HAP-1 (cell line): ENCODE data around the gene OR8U1.
"Not testable (repeated sequence)": the region's sequence is repeated elsewhere in the genome, so short reads cannot be mapped to it uniquely, and the experiment has no call there.

Source experiments
- DNase-seq, 2 experiments: peaks; one replicate each; pipeline ENCODE4 v3.0.0-alpha.2; 2016 to 2020; ENCODE audit warnings: low spot score in 2 of 2
- H3K27me3 ChIP-seq: fragments of 250-450 bp; sonication (Bioruptor Pico); 2 replicates; pipeline ENCODE4 v1.5.1; 2020; ENCODE audit warnings: low read depth, mild to moderate bottlenecking, moderate library complexity
- H3K36me3 ChIP-seq: fragments of 250-450 bp; sonication (Bioruptor Pico); replicated peaks from 2 replicates; pipeline ENCODE4 v1.5.1; 2020; ENCODE audit warnings: mild to moderate bottlenecking
- H3K4me1 ChIP-seq: fragments of 250-450 bp; sonication (Bioruptor Pico); 2 replicates; pipeline ENCODE4 v1.5.1; 2020; ENCODE audit warnings: mild to moderate bottlenecking
- H3K4me3 ChIP-seq: fragments of 250-450 bp; sonication (Bioruptor Pico); 2 replicates; pipeline ENCODE4 v1.5.1; 2020; ENCODE audit warnings: mild to moderate bottlenecking, moderate library complexity
- H3K9me3 ChIP-seq: fragments of 250-450 bp; sonication (Bioruptor Pico); 2 replicates; pipeline ENCODE4 v1.5.1; 2020; ENCODE audit warnings: mild to moderate bottlenecking, moderate library complexity
- in situ Hi-C: fragments of 300-500 bp; cut with MboI; formaldehyde crosslinking; loops from 3 replicates; pipeline ENCODE4 v1.14.3; 2020; ENCODE audit warnings: low sequenced_read_pairs, inconsistent platforms, mixed read lengths

Gene OR8U1

GRCh38 chr11:56375324-56375723 is at the start of gene OR8U1:
OR8U1 (plus strand) TSS chr11:56375624; CDS start chr11:56375624, 0 bp downstream.
- in situ Hi-C loops = no loop called here
- DNase-seq = no peak

GRCh38 chr11:56331861-56332491 is 43.4 kb upstream of the OR8U1 start:
- Histone ChIP-seq H3K27me3 (no peaks in the 10 kb centered on the region), H3K4me1 (no peaks in the 10 kb centered on the region), H3K9me3 (no peaks in the 10 kb centered on the region), H3K4me3 (no peak overlapping the region), H3K36me3 (no peaks in the 10 kb centered on the region)
- in situ Hi-C loops = no loop called here
- DNase-seq = no peak

More at GRCh38 chr11:56375324-56375723, at the start of gene OR8U1:
- Histone ChIP-seq H3K27me3 (no peaks in the 10 kb centered on the region), H3K4me1 (no peaks in the 10 kb centered on the region), H3K36me3 (no peaks in the 10 kb centered on the region), H3K9me3 (no peaks in the 10 kb centered on the region), H3K4me3 (no peak within 1 kb of the TSS)

GRCh38 chr11:56333156-56333555 is 42.3 kb upstream of the OR8U1 start:
- no peaks in the 10 kb centered on the region for H3K4me1 ChIP-seq
- no peak overlapping the region for H3K4me3 ChIP-seq
- no peaks in the 10 kb centered on the region for H3K9me3 ChIP-seq
- in situ Hi-C loops = no loop called here
- DNase-seq = no peak
- H3K36me3 ChIP-seq = no peaks in the 10 kb centered on the region
- no peaks in the 10 kb centered on the region for H3K27me3 ChIP-seq

GRCh38 chr11:56340289-56340688 is 35.1 kb upstream of the OR8U1 start:
- DNase-seq = no peak
- in situ Hi-C loops = no loop called here

GRCh38 chr11:56345739-56346138 is 29.7 kb upstream of the OR8U1 start, which contains the start of gene OR8K1:
OR8K1 (plus strand) TSS chr11:56346039; CDS start chr11:56346039, 0 bp downstream.
- H3K9me3 ChIP-seq = no peaks in the 10 kb centered on the region
- DNase-seq = no peak
- H3K27me3 ChIP-seq = no peaks in the 10 kb centered on the region
- in situ Hi-C loops = no loop called here
- no peak within 1 kb of the TSS for H3K4me3 ChIP-seq
- H3K36me3 ChIP-seq = no peaks in the 10 kb centered on the region
- H3K4me1 ChIP-seq = no peaks in the 10 kb centered on the region

More at GRCh38 chr11:56340289-56340688, 35.1 kb upstream of the OR8U1 start:
- no peaks in the 10 kb centered on the region for H3K36me3 ChIP-seq
- H3K4me1 ChIP-seq = no peaks in the 10 kb centered on the region
- no peak overlapping the region for H3K4me3 ChIP-seq
- no peaks in the 10 kb centered on the region for H3K9me3 ChIP-seq
- no peaks in the 10 kb centered on the region for H3K27me3 ChIP-seq

- no peak within 1 kb of the TSS for H3K4me3 ChIP-seq
- H3K27me3 ChIP-seq = no peaks in the 10 kb centered on the region
- in situ Hi-C loops = no loop called here
- H3K36me3 ChIP-seq = no peaks in the 10 kb centered on the region
- H3K9me3 ChIP-seq = no peaks in the 10 kb centered on the region
- no peaks in the 10 kb centered on the region for H3K4me1 ChIP-seq
- DNase-seq = no peak
These were observed 21.4 kb upstream of the OR8U1 start, which contains the start of gene OR8J1 for GRCh38 chr11:56353991-56354390. OR8J1 (plus strand) TSS chr11:56354291; CDS start chr11:56360247, 5,956 bp downstream.

- in situ Hi-C loops = no loop called here
- no peaks in the 10 kb centered on the region for H3K27me3 ChIP-seq
- no peak for DNase-seq
These were observed 4.7 kb downstream of the OR8U1 start for GRCh38 chr11:56380120-56380519.

GRCh38 chr11:56394381-56394780 is 19.0 kb downstream of the OR8U1 start:
- H3K9me3 ChIP-seq = no peaks in the 10 kb centered on the region
- DNase-seq = no peak
- no peaks in the 10 kb centered on the region for H3K36me3 ChIP-seq
- in situ Hi-C loops = no loop called here
- no peaks in the 10 kb centered on the region for H3K27me3 ChIP-seq
- no peak overlapping the region for H3K4me3 ChIP-seq
- no peaks in the 10 kb centered on the region for H3K4me1 ChIP-seq

More at GRCh38 chr11:56380120-56380519, 4.7 kb downstream of the OR8U1 start:
- H3K4me3 ChIP-seq = no peak overlapping the region
- no peaks in the 10 kb centered on the region for H3K36me3 ChIP-seq
- H3K4me1 ChIP-seq = no peaks in the 10 kb centered on the region
- no peaks in the 10 kb centered on the region for H3K9me3 ChIP-seq

GRCh38 chr11:56396047-56396446 is 20.6 kb downstream of the OR8U1 start:
- no peak for DNase-seq
- in situ Hi-C loops = no loop called here
- no peaks in the 10 kb centered on the region for H3K27me3 ChIP-seq

GRCh38 chr11:56401858-56402461 is 26.5 kb downstream of the OR8U1 start:
- in situ Hi-C loops = not testable (repeated sequence)

More at GRCh38 chr11:56396047-56396446, 20.6 kb downstream of the OR8U1 start:
- Histone ChIP-seq H3K4me1 (no peaks in the 10 kb centered on the region), H3K9me3 (0 out of 2 replicates have a peak, but pooled peaks cover 2% of the 10 kb centered on the region), H3K4me3 (no peak overlapping the region), H3K36me3 (no peaks in the 10 kb centered on the region)

GRCh38 chr11:56404393-56404792 is 29.0 kb downstream of the OR8U1 start:
- 0 out of 2 replicates have a peak, but pooled peaks cover 2% of the 10 kb centered on the region for H3K9me3 ChIP-seq
- no peaks in the 10 kb centered on the region for H3K4me1 ChIP-seq
- no peak overlapping the region for H3K4me3 ChIP-seq
- in situ Hi-C loops = no loop called here
- DNase-seq = no peak
- H3K36me3 ChIP-seq = no peaks in the 10 kb centered on the region
- H3K27me3 ChIP-seq = no peaks in the 10 kb centered on the region

More at GRCh38 chr11:56401858-56402461, 26.5 kb downstream of the OR8U1 start:
- H3K9me3 ChIP-seq, H3K36me3 ChIP-seq, H3K4me1 ChIP-seq, H3K27me3 ChIP-seq, DNase-seq, H3K4me3 ChIP-seq: not testable (repeated sequence)

- H3K27me3 ChIP-seq = no peaks in the 10 kb centered on the region
- H3K4me1 ChIP-seq = no peaks in the 10 kb centered on the region
- H3K4me3 ChIP-seq = no peak overlapping the region
- DNase-seq = no peak
- H3K9me3 ChIP-seq = no peaks in the 10 kb centered on the region
- H3K36me3 ChIP-seq = no peaks in the 10 kb centered on the region
- in situ Hi-C loops = no loop called here
These were observed 35.4 kb downstream of the OR8U1 start for GRCh38 chr11:56410801-56411200.

GRCh38 chr11:56412396-56412795 is 37.0 kb downstream of the OR8U1 start, which contains the start of gene OR5AL1:
OR5AL1 (plus strand) TSS chr11:56412696.
- no peaks in the 10 kb centered on the region for H3K4me1 ChIP-seq
- no peaks in the 10 kb centered on the region for H3K36me3 ChIP-seq
- in situ Hi-C loops = no loop called here
- H3K27me3 ChIP-seq = no peaks in the 10 kb centered on the region
- no peaks in the 10 kb centered on the region for H3K9me3 ChIP-seq
- DNase-seq = no peak
- H3K4me3 ChIP-seq = no peak within 1 kb of the TSS
